ENCODE results near the gene USP11.

DNA sequence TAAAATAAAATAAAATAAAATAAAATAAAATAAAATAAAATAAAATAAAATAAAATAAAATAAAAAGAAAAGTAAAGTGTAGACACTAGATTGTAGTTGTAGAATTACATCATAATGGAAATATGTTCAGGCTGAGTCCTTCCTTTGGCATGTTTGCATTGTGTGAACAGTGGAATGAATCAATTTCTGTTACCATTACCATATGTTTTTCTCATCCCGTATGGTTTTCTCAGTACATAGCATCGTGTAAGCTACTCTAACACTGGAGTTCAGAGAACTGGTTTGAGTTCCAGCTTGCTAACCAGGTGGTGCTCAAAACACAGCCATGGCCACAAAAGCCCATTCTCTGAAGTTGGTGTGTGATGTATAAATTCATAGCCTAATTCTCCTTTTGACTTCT lies 45.9 kb downstream of the USP11 start:
- TF ChIP-seq, protein P1, sequence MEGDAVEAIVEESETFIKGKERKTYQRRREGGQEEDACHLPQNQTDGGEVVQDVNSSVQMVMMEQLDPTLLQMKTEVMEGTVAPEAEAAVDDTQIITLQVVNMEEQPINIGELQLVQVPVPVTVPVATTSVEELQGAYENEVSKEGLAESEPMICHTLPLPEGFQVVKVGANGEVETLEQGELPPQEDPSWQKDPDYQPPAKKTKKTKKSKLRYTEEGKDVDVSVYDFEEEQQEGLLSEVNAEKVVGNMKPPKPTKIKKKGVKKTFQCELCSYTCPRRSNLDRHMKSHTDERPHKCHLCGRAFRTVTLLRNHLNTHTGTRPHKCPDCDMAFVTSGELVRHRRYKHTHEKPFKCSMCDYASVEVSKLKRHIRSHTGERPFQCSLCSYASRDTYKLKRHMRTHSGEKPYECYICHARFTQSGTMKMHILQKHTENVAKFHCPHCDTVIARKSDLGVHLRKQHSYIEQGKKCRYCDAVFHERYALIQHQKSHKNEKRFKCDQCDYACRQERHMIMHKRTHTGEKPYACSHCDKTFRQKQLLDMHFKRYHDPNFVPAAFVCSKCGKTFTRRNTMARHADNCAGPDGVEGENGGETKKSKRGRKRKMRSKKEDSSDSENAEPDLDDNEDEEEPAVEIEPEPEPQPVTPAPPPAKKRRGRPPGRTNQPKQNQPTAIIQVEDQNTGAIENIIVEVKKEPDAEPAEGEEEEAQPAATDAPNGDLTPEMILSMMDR (IDR thresholded peaks at IDR 0.05; ENCODE audit: control extremely low read depth in 1 of 3, insufficient read depth in 1 of 3, low read depth in 1 of 3, low read length in 3 of 3): no peak
- TF ChIP-seq, protein P2, sequence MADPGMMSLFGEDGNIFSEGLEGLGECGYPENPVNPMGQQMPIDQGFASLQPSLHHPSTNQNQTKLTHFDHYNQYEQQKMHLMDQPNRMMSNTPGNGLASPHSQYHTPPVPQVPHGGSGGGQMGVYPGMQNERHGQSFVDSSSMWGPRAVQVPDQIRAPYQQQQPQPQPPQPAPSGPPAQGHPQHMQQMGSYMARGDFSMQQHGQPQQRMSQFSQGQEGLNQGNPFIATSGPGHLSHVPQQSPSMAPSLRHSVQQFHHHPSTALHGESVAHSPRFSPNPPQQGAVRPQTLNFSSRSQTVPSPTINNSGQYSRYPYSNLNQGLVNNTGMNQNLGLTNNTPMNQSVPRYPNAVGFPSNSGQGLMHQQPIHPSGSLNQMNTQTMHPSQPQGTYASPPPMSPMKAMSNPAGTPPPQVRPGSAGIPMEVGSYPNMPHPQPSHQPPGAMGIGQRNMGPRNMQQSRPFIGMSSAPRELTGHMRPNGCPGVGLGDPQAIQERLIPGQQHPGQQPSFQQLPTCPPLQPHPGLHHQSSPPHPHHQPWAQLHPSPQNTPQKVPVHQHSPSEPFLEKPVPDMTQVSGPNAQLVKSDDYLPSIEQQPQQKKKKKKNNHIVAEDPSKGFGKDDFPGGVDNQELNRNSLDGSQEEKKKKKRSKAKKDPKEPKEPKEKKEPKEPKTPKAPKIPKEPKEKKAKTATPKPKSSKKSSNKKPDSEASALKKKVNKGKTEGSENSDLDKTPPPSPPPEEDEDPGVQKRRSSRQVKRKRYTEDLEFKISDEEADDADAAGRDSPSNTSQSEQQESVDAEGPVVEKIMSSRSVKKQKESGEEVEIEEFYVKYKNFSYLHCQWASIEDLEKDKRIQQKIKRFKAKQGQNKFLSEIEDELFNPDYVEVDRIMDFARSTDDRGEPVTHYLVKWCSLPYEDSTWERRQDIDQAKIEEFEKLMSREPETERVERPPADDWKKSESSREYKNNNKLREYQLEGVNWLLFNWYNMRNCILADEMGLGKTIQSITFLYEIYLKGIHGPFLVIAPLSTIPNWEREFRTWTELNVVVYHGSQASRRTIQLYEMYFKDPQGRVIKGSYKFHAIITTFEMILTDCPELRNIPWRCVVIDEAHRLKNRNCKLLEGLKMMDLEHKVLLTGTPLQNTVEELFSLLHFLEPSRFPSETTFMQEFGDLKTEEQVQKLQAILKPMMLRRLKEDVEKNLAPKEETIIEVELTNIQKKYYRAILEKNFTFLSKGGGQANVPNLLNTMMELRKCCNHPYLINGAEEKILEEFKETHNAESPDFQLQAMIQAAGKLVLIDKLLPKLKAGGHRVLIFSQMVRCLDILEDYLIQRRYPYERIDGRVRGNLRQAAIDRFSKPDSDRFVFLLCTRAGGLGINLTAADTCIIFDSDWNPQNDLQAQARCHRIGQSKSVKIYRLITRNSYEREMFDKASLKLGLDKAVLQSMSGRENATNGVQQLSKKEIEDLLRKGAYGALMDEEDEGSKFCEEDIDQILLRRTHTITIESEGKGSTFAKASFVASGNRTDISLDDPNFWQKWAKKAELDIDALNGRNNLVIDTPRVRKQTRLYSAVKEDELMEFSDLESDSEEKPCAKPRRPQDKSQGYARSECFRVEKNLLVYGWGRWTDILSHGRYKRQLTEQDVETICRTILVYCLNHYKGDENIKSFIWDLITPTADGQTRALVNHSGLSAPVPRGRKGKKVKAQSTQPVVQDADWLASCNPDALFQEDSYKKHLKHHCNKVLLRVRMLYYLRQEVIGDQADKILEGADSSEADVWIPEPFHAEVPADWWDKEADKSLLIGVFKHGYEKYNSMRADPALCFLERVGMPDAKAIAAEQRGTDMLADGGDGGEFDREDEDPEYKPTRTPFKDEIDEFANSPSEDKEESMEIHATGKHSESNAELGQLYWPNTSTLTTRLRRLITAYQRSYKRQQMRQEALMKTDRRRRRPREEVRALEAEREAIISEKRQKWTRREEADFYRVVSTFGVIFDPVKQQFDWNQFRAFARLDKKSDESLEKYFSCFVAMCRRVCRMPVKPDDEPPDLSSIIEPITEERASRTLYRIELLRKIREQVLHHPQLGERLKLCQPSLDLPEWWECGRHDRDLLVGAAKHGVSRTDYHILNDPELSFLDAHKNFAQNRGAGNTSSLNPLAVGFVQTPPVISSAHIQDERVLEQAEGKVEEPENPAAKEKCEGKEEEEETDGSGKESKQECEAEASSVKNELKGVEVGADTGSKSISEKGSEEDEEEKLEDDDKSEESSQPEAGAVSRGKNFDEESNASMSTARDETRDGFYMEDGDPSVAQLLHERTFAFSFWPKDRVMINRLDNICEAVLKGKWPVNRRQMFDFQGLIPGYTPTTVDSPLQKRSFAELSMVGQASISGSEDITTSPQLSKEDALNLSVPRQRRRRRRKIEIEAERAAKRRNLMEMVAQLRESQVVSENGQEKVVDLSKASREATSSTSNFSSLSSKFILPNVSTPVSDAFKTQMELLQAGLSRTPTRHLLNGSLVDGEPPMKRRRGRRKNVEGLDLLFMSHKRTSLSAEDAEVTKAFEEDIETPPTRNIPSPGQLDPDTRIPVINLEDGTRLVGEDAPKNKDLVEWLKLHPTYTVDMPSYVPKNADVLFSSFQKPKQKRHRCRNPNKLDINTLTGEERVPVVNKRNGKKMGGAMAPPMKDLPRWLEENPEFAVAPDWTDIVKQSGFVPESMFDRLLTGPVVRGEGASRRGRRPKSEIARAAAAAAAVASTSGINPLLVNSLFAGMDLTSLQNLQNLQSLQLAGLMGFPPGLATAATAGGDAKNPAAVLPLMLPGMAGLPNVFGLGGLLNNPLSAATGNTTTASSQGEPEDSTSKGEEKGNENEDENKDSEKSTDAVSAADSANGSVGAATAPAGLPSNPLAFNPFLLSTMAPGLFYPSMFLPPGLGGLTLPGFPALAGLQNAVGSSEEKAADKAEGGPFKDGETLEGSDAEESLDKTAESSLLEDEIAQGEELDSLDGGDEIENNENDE (IDR thresholded peaks at IDR 0.05; ENCODE audit: insufficient replicate concordance, low read length): no peak
- TF ChIP-seq POLR2A (IDR thresholded peaks at IDR 0.05; ENCODE audit: control extremely low read depth in 1 of 2, low read depth in 2 of 2, low read length in 2 of 2): no peak
- no peak for TF ChIP-seq RBBP5 (IDR thresholded peaks at IDR 0.05; ENCODE audit: borderline replicate concordance, low read depth, low read length)
- TF ChIP-seq POLR2AphosphoS5 (IDR thresholded peaks at IDR 0.05; ENCODE audit: low read depth, low read length): no peak
- no peak for TF ChIP-seq YY1 (IDR thresholded peaks at IDR 0.05; ENCODE audit: low read depth, low read length)
- TF ChIP-seq, protein P3, sequence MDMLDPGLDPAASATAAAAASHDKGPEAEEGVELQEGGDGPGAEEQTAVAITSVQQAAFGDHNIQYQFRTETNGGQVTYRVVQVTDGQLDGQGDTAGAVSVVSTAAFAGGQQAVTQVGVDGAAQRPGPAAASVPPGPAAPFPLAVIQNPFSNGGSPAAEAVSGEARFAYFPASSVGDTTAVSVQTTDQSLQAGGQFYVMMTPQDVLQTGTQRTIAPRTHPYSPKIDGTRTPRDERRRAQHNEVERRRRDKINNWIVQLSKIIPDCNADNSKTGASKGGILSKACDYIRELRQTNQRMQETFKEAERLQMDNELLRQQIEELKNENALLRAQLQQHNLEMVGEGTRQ (IDR thresholded peaks at IDR 0.05; ENCODE audit: low read length): no peak
- no peak for TF ChIP-seq KDM1A (IDR thresholded peaks at IDR 0.05; ENCODE audit: borderline replicate concordance, low read length)
- TF ChIP-seq EZH2 (IDR thresholded peaks at IDR 0.05; ENCODE audit: low read depth, low read length, severe bottlenecking): no peak
- TF ChIP-seq TEAD4 (IDR thresholded peaks at IDR 0.05; ENCODE audit: low read depth, low read length): no peak

Data from H1 (cell line).